Motor neuron (in vitro differentiated cells): ENCODE results near the gene CD34. TPM values are rescaled to one million over a fixed set of nuclear protein-coding genes. Genes with fewer than 3 reads are reported as not detected.
A peak's percentile ranks its signal among the peaks of the same experiment; 100 is the strongest.
"Not testable (repeated sequence)": the region's sequence is repeated elsewhere in the genome, so short reads cannot be mapped to it uniquely, and the experiment has no call there.

Source experiments
- ATAC-seq, 8 experiments: fragments of 200-7000 bp; cut with Tn5 transposase; replicated peaks in 6 of 8; 2 replicates each; pipeline ENCODE4 v1.8.0; 2021; ENCODE audit warnings: mild to moderate bottlenecking in 8 of 8, moderate library complexity in 8 of 8
- H3K27ac ChIP-seq, 2 donors: fragments of 250-450 bp; sonication (Bioruptor Pico); 2 replicates each; pipeline ENCODE4 v1.9.0; 2021; ENCODE audit warnings: antibody characterized with exemption in 2 of 2, mild to moderate bottlenecking in 2 of 2, moderate library complexity in 1 of 2
- H3K4me1 ChIP-seq, 2 donors: fragments of 250-450 bp; sonication (Bioruptor Pico); replicated peaks in 1 of 2; 2 replicates each; pipeline ENCODE4 v1.6.1; 2021; ENCODE audit warnings: antibody characterized with exemption in 2 of 2, mild to moderate bottlenecking in 2 of 2, moderate library complexity in 1 of 2
- H3K4me3 ChIP-seq, 5 donors: fragments of 250-450 bp; sonication (Bioruptor Pico); 2 replicates each; pipeline ENCODE4 v1.9.0; 2021; ENCODE audit warnings: antibody characterized with exemption in 5 of 5, mild to moderate bottlenecking in 5 of 5, moderate library complexity in 4 of 5
- WGBS, 10 experiments: fragments of 450-650 bp; shearing (Covaris generic); methylation state at CpG; one replicate each; pipeline ENCODE4 v1.0.0; 2022; 5-methylcytosine and 5-hydroxymethylcytosine counted together
- in situ Hi-C, 9 experiments: fragments of 400-800 bp; cut with MboI; loops; one replicate each; pipeline ENCODE4 v1.15.0; 2021; ENCODE audit warnings: low sequenced_read_pairs in 9 of 9, low pct_unique_long_range_greater_than_20kb in 2 of 9; ENCODE audit not compliant: unreplicated experiment in 9 of 9
- total RNA-seq, 8 experiments: library from RNA; unstranded; fragments of 300-600 nt; gene quantifications; 2 replicates each; pipeline versions ENCODE4 v1.2.3 to v1.2.4, GENCODE V29; 2022

Gene CD34
- total RNA-seq, 8 experiments from 2014 or later = 0.04 to 1.00 (median 0.13) TPM

DNA sequence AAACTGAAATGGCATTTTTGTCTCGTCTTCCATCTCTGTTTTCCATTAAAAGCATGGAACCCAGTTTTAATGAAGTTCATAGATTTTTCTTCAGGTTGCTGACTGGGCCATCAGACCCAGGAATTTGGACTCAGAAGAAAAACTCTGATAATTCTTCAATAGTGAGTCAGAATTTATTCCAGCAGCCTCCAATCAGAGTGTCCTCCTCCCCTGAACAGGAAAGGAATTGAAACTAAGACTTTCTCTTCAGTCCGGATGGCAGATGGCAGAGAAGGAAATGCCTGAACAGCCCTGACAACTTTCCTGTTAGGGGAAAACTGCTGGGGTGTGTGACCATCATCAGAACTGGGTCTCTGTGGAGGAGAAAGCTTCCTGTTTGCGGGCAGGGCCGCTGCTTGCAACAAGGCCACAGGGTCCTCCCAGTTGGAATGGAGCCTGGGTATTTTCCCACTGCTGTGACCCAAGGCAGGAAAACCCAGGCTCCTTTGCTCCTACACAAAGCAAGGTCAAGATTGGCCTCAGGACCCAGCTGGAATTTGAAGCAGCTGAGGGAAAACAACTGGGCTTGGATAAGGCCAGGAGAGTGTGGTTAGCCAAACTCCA, 20.7 kb downstream of the CD34 start:
- no peaks in the 10 kb centered on the region for H3K4me1 ChIP-seq

DNA sequence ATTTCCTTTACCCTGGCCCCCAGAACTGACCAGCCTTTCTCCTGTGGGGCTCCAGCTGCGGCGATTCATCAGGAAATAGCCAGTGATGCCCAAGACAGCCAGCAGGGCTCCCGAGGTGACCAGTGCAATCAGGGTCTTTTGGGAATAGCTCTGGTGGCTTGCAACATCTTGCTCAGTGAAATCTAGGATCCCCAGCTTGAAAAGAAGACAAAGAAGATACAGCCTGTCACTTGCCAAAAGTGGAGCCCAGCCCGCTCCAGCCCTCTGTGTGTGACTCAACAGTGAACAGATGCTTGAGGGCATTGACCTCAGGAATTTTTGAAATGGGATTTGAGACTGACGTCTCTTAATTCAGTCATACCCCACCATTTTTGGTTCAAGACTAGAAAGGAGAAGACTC, 22.3 kb downstream of the CD34 start:
- Histone ChIP-seq H3K27ac (no peak overlapping the region), H3K4me3 (no peak overlapping the region), H3K4me1 (no peaks in the 10 kb centered on the region)
- ATAC-seq = no peak
- in situ Hi-C loops = loop anchor here in 3 of 9 experiments (10.0 to 25.0 kb wide), 3 partner anchors 76 to 99 kb away; no protein-coding TSS in a partner anchor
- whole genome bisulfite sequencing, 10 experiments = 6 to 96% (median 87%) methylated on average over 3 to 5 of the region's 5 CpGs; no CpG with 5 or more reads in 4 of the 10 experiments

More for the DNA sequence above, 20.7 kb downstream of the CD34 start:
- H3K4me3 ChIP-seq = no peak overlapping the region
- no peak overlapping the region for H3K27ac ChIP-seq
- in situ Hi-C loops = loop anchor here in 1 of 9 experiments (25.0 kb wide), 1 partner anchor 97 kb away; no protein-coding TSS in a partner anchor
- ATAC-seq = peak in 2 of 8 experiments; percentile 66 to 76
- 0 to 86% (median 63%) methylated on average over 1 to 4 of the region's 4 CpGs; no CpG with 5 or more reads in 1 of the 10 experiments for WGBS, 10 experiments

DNA sequence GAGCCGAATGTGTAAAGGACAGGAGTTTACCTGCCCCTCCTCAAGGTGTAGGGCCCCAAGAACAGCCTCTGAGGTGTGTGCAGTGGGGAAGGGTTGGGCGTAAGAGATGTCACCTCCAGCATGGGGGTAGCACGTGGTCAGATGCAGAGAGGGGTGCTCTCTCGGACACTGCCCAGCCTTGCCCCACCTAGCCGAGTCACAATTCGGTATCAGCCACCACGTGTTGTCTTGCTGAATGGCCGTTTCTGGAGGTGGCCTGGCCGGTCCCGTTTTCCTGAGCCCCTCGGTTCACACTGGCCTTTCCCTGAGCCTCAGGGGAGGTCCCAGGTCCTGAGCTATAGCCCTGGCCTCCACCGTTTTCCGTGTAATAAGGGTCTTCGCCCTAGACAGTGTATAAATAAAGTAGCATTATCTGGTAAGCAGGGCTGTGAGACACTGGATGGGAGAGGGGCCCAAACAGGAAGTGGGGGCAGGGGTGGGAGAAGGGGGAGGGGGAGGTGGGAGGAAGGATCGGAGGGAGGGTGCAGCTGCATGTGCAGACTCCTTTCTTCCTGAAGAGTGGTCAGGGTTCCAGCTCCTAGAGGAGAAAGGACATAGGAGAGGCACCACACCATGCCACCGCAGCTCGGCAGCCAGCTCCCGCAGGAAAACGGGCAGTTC, 23.3 kb downstream of the CD34 start:
- Histone ChIP-seq H3K27ac (no peak overlapping the region), H3K4me1 (no peaks in the 10 kb centered on the region), H3K4me3 (no peak overlapping the region)
- no peak for ATAC-seq
- WGBS, 10 experiments = 80 to 95% (median 92%) methylated on average over 4 to 12 of the region's 19 CpGs; no CpG with 5 or more reads in 5 of the 10 experiments
- in situ Hi-C loops = loop anchor here in 3 of 9 experiments (10.0 to 25.0 kb wide), 3 partner anchors 77 to 100 kb away; no protein-coding TSS in a partner anchor

DNA sequence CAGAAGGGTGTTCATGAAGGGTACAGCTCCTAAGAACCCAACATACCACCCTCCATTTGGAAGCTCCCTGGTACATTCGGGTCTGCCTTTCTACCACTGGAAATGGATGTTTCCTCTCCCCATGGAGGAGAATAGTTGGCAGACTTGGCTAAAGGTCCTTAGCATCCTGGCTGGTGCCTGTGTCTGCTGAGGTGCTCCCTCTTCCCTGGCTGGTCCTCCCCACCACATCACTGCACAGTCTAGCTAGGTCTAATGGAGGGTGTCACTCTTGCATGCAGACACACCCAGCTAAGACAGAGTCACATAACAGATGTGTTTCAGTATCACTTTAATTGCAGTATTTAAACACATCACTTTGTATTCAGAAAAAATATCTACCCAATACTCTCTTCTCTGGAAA, 24.7 kb downstream of the CD34 start:
- no peak overlapping the region for H3K27ac ChIP-seq
- WGBS, 10 experiments = 0 to 100% (median 80%) methylated on average over 1 of the region's 1 CpG; no CpG with 5 or more reads in 6 of the 10 experiments

DNA sequence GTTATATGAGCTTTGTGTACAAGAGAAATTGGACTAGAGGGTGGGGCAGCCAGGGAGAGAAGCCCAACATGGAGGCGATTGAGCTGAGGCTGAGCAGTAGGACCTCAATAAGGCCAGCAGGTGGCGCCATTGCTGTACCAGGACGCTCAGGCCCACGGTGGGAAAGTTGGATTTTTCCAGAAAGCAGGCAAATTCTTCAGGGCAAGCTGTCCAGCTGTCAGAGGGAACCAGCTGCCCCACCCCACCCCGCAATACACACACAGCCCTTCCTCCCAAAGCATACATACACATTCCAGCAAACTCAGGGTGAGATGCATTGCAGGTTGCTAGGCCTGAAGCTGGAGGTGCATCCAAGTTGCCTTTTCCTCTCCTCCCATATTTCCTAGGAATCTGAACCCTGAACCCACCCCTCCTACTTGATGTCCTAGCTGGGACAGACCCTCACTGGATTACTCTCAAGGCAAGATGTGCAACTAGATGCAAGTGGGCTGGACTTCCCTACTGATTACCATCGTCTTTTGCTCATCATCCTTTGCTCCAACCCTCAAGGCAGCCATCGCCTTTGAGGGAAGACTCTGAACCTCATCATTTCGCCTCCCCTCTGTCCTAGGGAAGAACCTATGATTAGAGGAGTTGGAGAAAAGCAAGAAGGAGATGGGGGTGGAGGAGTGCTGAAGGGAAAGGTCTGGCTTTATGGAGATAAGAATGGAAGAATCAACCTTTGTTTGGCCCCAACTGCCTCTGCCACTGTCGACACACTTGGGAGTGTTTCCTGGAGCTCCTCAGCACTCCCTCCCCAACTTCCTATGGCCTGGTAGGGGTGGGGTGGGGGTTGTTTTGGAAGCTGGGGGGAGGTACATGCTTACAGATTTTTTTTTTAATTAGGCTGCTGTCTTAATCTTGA, 25.5 kb downstream of the CD34 start:
- Histone ChIP-seq H3K4me1 (no peaks in the 10 kb centered on the region), H3K4me3 (no peak overlapping the region), H3K27ac (no peak overlapping the region)
- in situ Hi-C loops = loop anchor here in 3 of 9 experiments (10.0 to 25.0 kb wide), 3 partner anchors 79 to 102 kb away; no protein-coding TSS in a partner anchor
- WGBS, 10 experiments = 0 to 76% (median 24%) methylated on average over 3 to 7 of the region's 9 CpGs; no CpG with 5 or more reads in 5 of the 10 experiments
- peak; percentile 91 to 100 (median 97) for ATAC-seq

More for the DNA sequence above, 24.7 kb downstream of the CD34 start:
- peak in 2 of 8 experiments; percentile 34 to 36 for ATAC-seq
- in situ Hi-C loops = loop anchor here in 3 of 9 experiments (10.0 to 25.0 kb wide), 3 partner anchors 79 to 101 kb away; no protein-coding TSS in a partner anchor
- no peaks in the 10 kb centered on the region for H3K4me1 ChIP-seq
- no peak overlapping the region for H3K4me3 ChIP-seq

DNA sequence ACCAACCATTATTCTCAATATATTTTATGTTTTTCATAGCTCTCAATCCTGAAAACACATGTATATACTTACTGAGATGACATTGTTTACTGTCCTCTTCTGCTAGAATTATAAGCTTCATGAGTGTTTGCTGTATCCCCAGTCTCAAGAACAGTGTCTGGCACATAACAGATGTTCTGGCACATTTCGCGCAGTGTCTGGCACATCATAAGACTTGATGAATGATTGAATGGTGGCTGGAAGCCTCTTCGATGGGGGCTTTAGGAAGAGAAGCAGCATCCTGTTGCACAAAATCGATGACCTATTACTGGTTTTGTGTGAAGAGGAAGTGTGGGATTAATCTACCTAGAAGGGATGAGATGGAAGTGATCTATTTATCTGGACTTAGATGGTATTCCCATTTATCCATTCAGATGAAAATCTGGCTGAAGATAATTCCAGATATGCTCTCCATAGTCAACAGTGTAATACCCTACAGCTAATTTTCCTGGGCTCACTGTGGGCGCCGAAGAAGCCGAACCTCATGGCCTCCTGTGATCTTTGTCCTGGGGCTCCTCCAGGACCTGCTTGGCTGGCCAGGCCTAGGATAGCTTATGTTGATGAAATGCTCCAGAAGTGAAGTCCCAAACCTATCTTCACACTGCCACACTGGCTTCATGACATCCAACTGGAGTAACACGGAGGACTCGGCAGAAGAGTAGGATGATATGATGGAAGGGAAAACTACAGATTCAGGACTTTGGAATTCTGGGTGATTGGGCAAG, 26.5 kb downstream of the CD34 start:
- ATAC-seq = peak in 5 of 8 experiments; percentile 9 to 17 (median 12)
- in situ Hi-C loops = loop anchor here in 3 of 9 experiments (10.0 to 25.0 kb wide), 3 partner anchors 80 to 103 kb away; no protein-coding TSS in a partner anchor

DNA sequence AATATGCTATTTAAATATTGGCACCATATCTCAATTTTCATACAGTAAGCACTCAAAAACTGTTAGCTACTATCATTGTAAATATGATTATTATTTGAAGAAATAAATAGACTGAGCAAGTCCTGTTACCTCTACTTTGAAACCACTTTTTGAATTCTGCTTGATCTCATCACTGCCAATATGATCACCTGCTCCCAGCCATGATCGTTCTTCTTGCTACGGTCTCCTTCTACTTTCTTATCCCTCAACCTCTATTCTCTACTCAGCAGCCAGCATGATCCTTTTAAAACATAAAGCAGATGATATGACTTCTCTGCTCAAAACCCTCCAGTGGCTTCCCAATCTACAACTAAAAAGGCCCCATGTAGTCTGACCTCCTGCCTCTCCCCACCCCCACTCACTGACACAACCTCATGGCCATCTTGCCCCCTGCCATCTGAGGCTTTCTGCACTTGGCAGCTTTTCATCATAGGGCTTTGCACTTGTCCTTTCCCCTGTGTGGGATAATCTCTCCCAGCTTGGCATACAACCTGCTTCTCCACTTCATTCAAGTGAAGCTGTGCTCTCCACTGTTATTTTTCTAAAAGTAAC, 27.2 kb downstream of the CD34 start:
- H3K4me3 ChIP-seq = no peak overlapping the region
- ATAC-seq = no peak
- in situ Hi-C loops = loop anchor here in 3 of 9 experiments (10.0 to 25.0 kb wide), 3 partner anchors 81 to 104 kb away; no protein-coding TSS in a partner anchor
- no peaks in the 10 kb centered on the region for H3K4me1 ChIP-seq
- 83 to 100% (median 100%) methylated on average over 1 to 2 of the region's 2 CpGs; no CpG with 5 or more reads in 1 of the 10 experiments for whole genome bisulfite sequencing, 10 experiments
- H3K27ac ChIP-seq = no peak overlapping the region

More for the DNA sequence above, 26.5 kb downstream of the CD34 start:
- Histone ChIP-seq H3K4me3 (no peak overlapping the region), H3K27ac (no peak overlapping the region), H3K4me1 (no peaks in the 10 kb centered on the region)
- 46 to 87% (median 72%) methylated on average over 3 to 9 of the region's 9 CpGs for WGBS, 10 experiments

DNA sequence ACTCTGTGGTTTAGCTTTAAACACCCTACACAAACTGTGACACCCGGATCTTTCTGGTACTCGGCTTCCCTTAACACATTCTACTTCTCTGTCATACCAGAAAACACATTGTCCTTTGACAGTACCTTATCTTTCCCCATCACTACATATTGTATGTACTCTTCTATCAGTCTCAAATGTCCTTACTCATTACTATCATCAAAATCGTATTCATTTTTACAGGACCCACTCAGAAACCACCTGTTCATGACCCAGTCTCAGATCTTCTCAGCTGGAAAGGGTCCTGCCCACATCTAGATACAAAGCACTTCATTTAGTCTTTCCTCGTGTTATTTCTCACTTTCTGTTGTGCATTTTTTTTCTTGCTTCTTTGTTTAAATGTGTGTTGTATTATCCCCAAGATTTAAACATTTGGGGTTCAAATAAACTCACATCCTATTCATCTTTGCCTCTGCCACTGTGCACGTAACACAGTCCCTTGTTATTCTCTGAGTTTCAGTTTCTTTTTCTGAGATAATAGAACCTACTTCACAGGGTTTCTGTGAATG, 27.7 kb downstream of the CD34 start:
- Histone ChIP-seq H3K27ac (no peak overlapping the region), H3K4me3 (no peak overlapping the region), H3K4me1 (no peaks in the 10 kb centered on the region)
- ATAC-seq = no peak
- in situ Hi-C loops = loop anchor here in 3 of 9 experiments (10.0 to 25.0 kb wide), 3 partner anchors 82 to 104 kb away; no protein-coding TSS in a partner anchor
- 50 to 100% (median 80%) methylated on average over 2 to 5 of the region's 5 CpGs for WGBS, 10 experiments

DNA sequence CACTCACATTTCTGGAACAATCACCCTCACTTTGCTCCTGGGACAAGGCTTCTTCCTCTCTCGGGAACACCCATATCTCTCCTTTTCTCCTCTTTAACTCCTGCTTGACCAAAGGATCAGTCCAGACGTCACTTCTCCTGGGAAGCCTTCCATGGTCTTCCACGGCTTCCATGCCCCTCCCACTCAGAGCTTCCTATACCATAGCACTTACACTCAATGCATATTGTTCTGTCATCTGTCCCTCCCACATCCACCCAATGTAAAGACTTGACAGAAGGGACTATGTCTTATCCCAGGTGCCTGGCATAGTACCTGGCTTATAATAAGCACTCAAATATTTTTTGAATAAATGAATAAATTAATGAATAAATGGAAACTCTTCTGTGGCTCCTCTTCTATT, 28.2 kb downstream of the CD34 start:
- ATAC-seq = no peak
- 20 to 65% (median 55%) methylated on average over 1 to 3 of the region's 3 CpGs; no CpG with 5 or more reads in 3 of the 10 experiments for WGBS, 10 experiments
- Histone ChIP-seq H3K27ac (no peak overlapping the region), H3K4me3 (no peak overlapping the region), H3K4me1 (no peaks in the 10 kb centered on the region)
- in situ Hi-C loops = loop anchor here in 3 of 9 experiments (10.0 to 25.0 kb wide), 3 partner anchors 82 to 105 kb away; no protein-coding TSS in a partner anchor

DNA sequence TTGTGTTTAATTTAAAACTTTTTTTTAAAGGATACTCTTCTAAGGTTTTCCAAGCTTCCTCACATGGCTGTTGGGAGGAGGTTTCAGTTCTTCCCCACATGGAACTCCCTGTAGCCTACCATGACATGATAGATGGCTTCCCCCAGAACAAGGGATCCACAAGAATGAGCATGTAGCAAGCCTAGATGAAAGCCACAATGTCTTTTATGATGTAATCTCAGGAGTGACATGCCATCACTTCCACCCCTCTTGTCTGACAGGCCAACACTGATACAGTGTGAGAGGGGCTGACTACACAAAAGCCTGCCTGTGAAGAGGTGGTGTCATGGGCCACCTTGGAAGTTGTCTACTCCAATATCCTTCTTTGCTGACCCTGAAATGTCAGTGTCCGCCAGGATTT, 32.0 kb downstream of the CD34 start:
- peaks cover 4 to 6% of the 10 kb centered on the region in 2 donors for H3K4me1 ChIP-seq
- ATAC-seq = no peak
- no peak overlapping the region for H3K4me3 ChIP-seq
- H3K27ac ChIP-seq = no peak overlapping the region
- in situ Hi-C loops = loop anchor here in 1 of 9 experiments (25.0 kb wide), 1 partner anchor 108 kb away; no protein-coding TSS in a partner anchor
- 83 to 100% (median 85%) methylated on average over 1 of the region's 1 CpG; no CpG with 5 or more reads in 7 of the 10 experiments for WGBS, 10 experiments

DNA sequence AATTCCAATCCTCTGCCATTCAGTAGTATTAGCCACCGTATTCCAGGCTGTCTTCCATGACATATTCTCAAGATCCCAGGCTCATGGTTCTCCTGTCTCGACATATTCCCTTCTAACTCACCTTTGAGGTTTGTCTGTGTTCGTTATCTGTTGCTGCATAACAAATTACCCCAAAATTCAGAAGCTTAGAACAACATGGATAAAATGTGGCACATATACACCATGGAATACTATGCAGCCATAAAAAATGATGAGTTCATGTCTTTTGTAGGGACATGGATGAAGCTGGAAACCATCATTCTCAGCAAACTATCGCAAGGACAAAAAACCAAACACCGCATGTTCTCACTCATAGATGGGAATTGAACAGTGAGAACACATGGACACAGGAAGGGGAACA, 33.0 kb downstream of the CD34 start:
- WGBS, 10 experiments = 66 to 89% (median 78%) methylated on average over 1 to 3 of the region's 5 CpGs; no CpG with 5 or more reads in 4 of the 10 experiments
- not testable (repeated sequence) for H3K4me1 ChIP-seq, H3K27ac ChIP-seq, ATAC-seq, H3K4me3 ChIP-seq
- in situ Hi-C loops = loop anchor here in 1 of 9 experiments (25.0 kb wide), 1 partner anchor 109 kb away; no protein-coding TSS in a partner anchor
